K562 (cell line): ENCODE results near the gene LLGL2. TPM values are rescaled to one million over a fixed set of nuclear protein-coding genes. Genes with fewer than 3 reads are reported as not detected.

Experiments used
- CBFB ChIP-seq: sonication (generic); formaldehyde crosslinking; IDR thresholded peaks from 2 replicates; pipeline ENCODE4 v1.4.0; 2020; ENCODE audit warnings: mild to moderate bottlenecking, missing genetic modification reagents
- CREBBP ChIP-seq: IDR thresholded peaks from one replicate; pipeline ENCODE4 v1.6.1; 2012; ENCODE audit warnings: low read depth, mild to moderate bottlenecking, control low read depth, inconsistent platforms, low read length
- ERF ChIP-seq: fragments of 450-650 bp; formaldehyde crosslinking; IDR thresholded peaks from 2 replicates; pipeline ENCODE4 v1.4.0; 2020; ENCODE audit warnings: mild to moderate bottlenecking, mixed read lengths
- FIP1L1 ChIP-seq: fragments of 200-400 bp; formaldehyde crosslinking; IDR thresholded peaks from 2 replicates; pipeline ENCODE4 v1.6.1; 2018; ENCODE audit warnings: mild to moderate bottlenecking, low read depth, low read length; ENCODE audit not compliant: poor library complexity, severe bottlenecking
- MAZ ChIP-seq, 2 experiments: fragments of 450-650 bp in 1 of 2; sonication (generic) in 1 of 2; formaldehyde crosslinking; IDR thresholded peaks in 1 of 2; conservative IDR thresholded peaks in 1 of 2; 2 replicates each; pipeline versions ENCODE4 v1.4.0 to v1.5.0; 2020; ENCODE audit warnings: mild to moderate bottlenecking in 1 of 2, missing genetic modification reagents in 1 of 2
- PHTF2 ChIP-seq: fragments of 250-450 bp; sonication (Bioruptor Pico); IDR thresholded peaks from 2 replicates; pipeline ENCODE4 v1.5.0; 2021; ENCODE audit warnings: mild to moderate bottlenecking
- PTRF ChIP-seq: fragments of 450-650 bp; IDR thresholded peaks from 2 replicates; pipeline ENCODE4 v1.6.1; 2016; ENCODE audit warnings: mild to moderate bottlenecking, missing genetic modification characterization, missing compliant biosample characterization
- RBBP5 ChIP-seq: fragments of 200-600 bp; sonication (generic); IDR thresholded peaks from 2 replicates; pipeline ENCODE4 v1.6.1; 2012; ENCODE audit warnings: borderline replicate concordance, mild to moderate bottlenecking, low read length, control low read depth, inconsistent platforms; ENCODE audit not compliant: insufficient read depth, poor library complexity, severe bottlenecking
- RCOR1 ChIP-seq, 2 experiments: IDR thresholded peaks; 2 replicates each; pipeline ENCODE4 v1.6.1; 2012; ENCODE audit warnings: low read depth in 2 of 2, low read length in 2 of 2, borderline replicate concordance in 1 of 2, improper control_type of control experiment in 1 of 2
- RERE ChIP-seq: sonication (generic); formaldehyde crosslinking; IDR thresholded peaks from 2 replicates; pipeline ENCODE4 v1.8.0; 2023; ENCODE audit warnings: missing genetic modification reagents, mild to moderate bottlenecking, borderline replicate concordance
- SFPQ ChIP-seq: fragments of 200-400 bp; formaldehyde crosslinking; IDR thresholded peaks from 2 replicates; pipeline ENCODE4 v1.6.1; 2017; ENCODE audit warnings: mild to moderate bottlenecking, low read depth, low read length, moderate library complexity
- SP1 ChIP-seq: sonication (generic); formaldehyde crosslinking; IDR thresholded peaks from 2 replicates; pipeline ENCODE4 v1.8.1; 2022; ENCODE audit warnings: mild to moderate bottlenecking, missing genetic modification reagents
- ZNF398 ChIP-seq: fragments of 250-450 bp; sonication (Bioruptor Pico); IDR thresholded peaks from 2 replicates; pipeline ENCODE4 v1.8.0; 2021; ENCODE audit warnings: moderate library complexity, mild to moderate bottlenecking, inconsistent platforms
- ZNF436 ChIP-seq: fragments of 250-450, 450-650 bp; sonication (Bioruptor Pico); formaldehyde crosslinking; IDR thresholded peaks from 2 replicates; pipeline ENCODE4 v1.7.0; 2020; ENCODE audit warnings: mild to moderate bottlenecking
- polyA plus RNA-seq, 8 experiments: library from polyadenylated mRNA; depleted of rRNA in 4 of 8; stranded (reverse) in 5 of 8; unstranded in 3 of 8; fragments of >200 nt; fragmentation: Nextera tagmentation in 2 of 8; fragmentation: Illumina TruSeq in 1 of 8; extraction: Ambion mirVana in 2 of 8; extraction: Trizol in 1 of 8; gene quantifications; 2 replicates each; pipeline versions ENCODE4 v1.2.1 to v1.2.3, GENCODE V29; 2011 to 2014; ENCODE audit warnings: inconsistent platforms in 1 of 8, missing spikeins in 1 of 8
- total RNA-seq, 7 experiments: library from RNA; depleted of rRNA in 6 of 7; stranded (reverse); fragments of >200 nt in 6 of 7; fragmentation: Illumina TruSeq in 2 of 7; extraction: Trizol in 2 of 7; gene quantifications; 2 replicates each; pipeline versions ENCODE4 v1.2.1 to v1.2.3, GENCODE V29; 2011 to 2021; ENCODE audit warnings: low replicate concordance in 1 of 7

LLGL2 gene
- total and polyA plus RNA-seq, 9 of the 15 experiments (the other 6 are each of a cell fraction or from before 2014, with no cell fraction given) = 0.32 to 24.4 (median 10.2) TPM

- TF ChIP-seq ZNF398 (no peak), CBFB (CRISPR knock-in tag) (no peak), SP1 (CRISPR knock-in tag) (peak; percentile 66), ZNF436 (CRISPR knock-in tag) (no peak), ERF (CRISPR knock-in tag) (no peak), PHTF2 (no peak), SFPQ (no peak), PTRF (tag) (no peak), RERE (CRISPR knock-in tag) (0 out of 2 replicates have a peak, but pooled peaks have one; percentile 42), RCOR1 (IDR thresholded peaks at IDR 0.05; ENCODE audit: borderline replicate concordance in 1 of 2, low read depth in 2 of 2, low read length in 2 of 2) (no peak), MAZ (CRISPR knock-in tag; conservative IDR thresholded peaks at IDR 0.05 in 1 of 2, IDR thresholded peaks at IDR 0.05 in 1 of 2) (peak; percentile 70 to 91), RBBP5 (peak; percentile 28), FIP1L1 (no peak), CREBBP (no peak)
Measured at GRCh38 chr17:75589012-75589918, 63.8 kb downstream of the LLGL2 start (continued).
